HG03571 (cell line): ENCODE data around the gene NOC2L.
"Not testable (repeated sequence)": the region's sequence is repeated elsewhere in the genome, so short reads cannot be mapped to it uniquely, and the experiment has no call there.

Source experiments
- ATAC-seq: cut with Tn5 transposase; IDR thresholded peaks from one replicate; pipeline ENCODE4 v1.9.1; 2021; ENCODE audit not compliant: unreplicated experiment

NOC2L gene

GRCh38 chr1:994546-994945 is 35.5 kb upstream of the NOC2L start:
- ATAC-seq = not testable (repeated sequence)

GRCh38 chr1:993379-993995 is 34.4 kb upstream of the NOC2L start:
- ATAC-seq = no peak

GRCh38 chr1:992362-992761 is 33.3 kb upstream of the NOC2L start:
- ATAC-seq = no peak

- ATAC-seq = no peak
These were observed 32.8 kb upstream of the NOC2L start for GRCh38 chr1:991895-992294.

GRCh38 chr1:991275-991674 is 32.2 kb upstream of the NOC2L start:
- not testable (repeated sequence) for ATAC-seq

GRCh38 chr1:988061-988460 is 29.0 kb upstream of the NOC2L start:
- not testable (repeated sequence) for ATAC-seq

GRCh38 chr1:985126-985525 is 26.1 kb upstream of the NOC2L start:
- no peak for ATAC-seq

- no peak for ATAC-seq
These were observed 25.4 kb upstream of the NOC2L start for GRCh38 chr1:984476-984814.

- ATAC-seq = no peak
These were observed 24.9 kb upstream of the NOC2L start for GRCh38 chr1:983798-984475.

- no peak for ATAC-seq
These were observed 23.8 kb upstream of the NOC2L start for GRCh38 chr1:982765-983436.

- no peak for ATAC-seq
These were observed 23.0 kb upstream of the NOC2L start, which contains the start of gene PERM1 for GRCh38 chr1:981955-982558. TSS of gene PERM1 (minus strand) at chr1:982093. CDS start at chr1:981029, 1,064 bp downstream.

- ATAC-seq = no peak
These were observed 22.5 kb upstream of the NOC2L start for GRCh38 chr1:981491-981954.

- no peak for ATAC-seq
These were observed 21.7 kb upstream of the NOC2L start for GRCh38 chr1:980602-981395.

- ATAC-seq = no peak
These were observed 21.1 kb upstream of the NOC2L start for GRCh38 chr1:980137-980571.

GRCh38 chr1:979744-980072 is 20.7 kb upstream of the NOC2L start:
- ATAC-seq = no peak

GRCh38 chr1:978835-979743 is 20.0 kb upstream of the NOC2L start:
- no peak for ATAC-seq

GRCh38 chr1:978069-978834 is 19.2 kb upstream of the NOC2L start:
- ATAC-seq = no peak

GRCh38 chr1:976791-977190 is 17.7 kb upstream of the NOC2L start:
- ATAC-seq = not testable (repeated sequence)
